WTC11 (cell line): Measurements from ENCODE around the gene ZSWIM9.

Experiments used
- ATF3 ChIP-seq: sonication (generic); formaldehyde crosslinking; conservative IDR thresholded peaks from 2 replicates; pipeline ENCODE4 v1.8.1; 2022; ENCODE audit warnings: mild to moderate bottlenecking, missing genetic modification reagents
- E2F1 ChIP-seq: sonication (generic); formaldehyde crosslinking; IDR thresholded peaks from 2 replicates; pipeline ENCODE4 v1.8.0; 2022; ENCODE audit warnings: mild to moderate bottlenecking, missing genetic modification reagents
- NR1H2 ChIP-seq: sonication (generic); formaldehyde crosslinking; IDR thresholded peaks from 2 replicates; pipeline ENCODE4 v1.9.0; 2021; ENCODE audit warnings: mild to moderate bottlenecking, moderate library complexity, missing genetic modification reagents
- TCF7 ChIP-seq: sonication (generic); formaldehyde crosslinking; IDR thresholded peaks from 2 replicates; pipeline ENCODE4 v1.8.0; 2022; ENCODE audit warnings: mild to moderate bottlenecking, low read depth, missing genetic modification reagents, moderate library complexity
- ZNF317 ChIP-seq: sonication (generic); formaldehyde crosslinking; IDR thresholded peaks from 2 replicates; pipeline ENCODE4 v1.8.1; 2023; ENCODE audit warnings: low read depth, mild to moderate bottlenecking, moderate library complexity, missing genetic modification reagents, borderline replicate concordance
- TF ChIP-seq, protein P1 (sequence below): fragments of 200-600 bp; IDR thresholded peaks from 2 replicates; pipeline ENCODE4 v1.8.0; 2022; ENCODE audit warnings: antibody characterized with exemption

- TF ChIP-seq ZNF317 (CRISPR knock-in tag) = no peak
- TF ChIP-seq, protein P1, sequence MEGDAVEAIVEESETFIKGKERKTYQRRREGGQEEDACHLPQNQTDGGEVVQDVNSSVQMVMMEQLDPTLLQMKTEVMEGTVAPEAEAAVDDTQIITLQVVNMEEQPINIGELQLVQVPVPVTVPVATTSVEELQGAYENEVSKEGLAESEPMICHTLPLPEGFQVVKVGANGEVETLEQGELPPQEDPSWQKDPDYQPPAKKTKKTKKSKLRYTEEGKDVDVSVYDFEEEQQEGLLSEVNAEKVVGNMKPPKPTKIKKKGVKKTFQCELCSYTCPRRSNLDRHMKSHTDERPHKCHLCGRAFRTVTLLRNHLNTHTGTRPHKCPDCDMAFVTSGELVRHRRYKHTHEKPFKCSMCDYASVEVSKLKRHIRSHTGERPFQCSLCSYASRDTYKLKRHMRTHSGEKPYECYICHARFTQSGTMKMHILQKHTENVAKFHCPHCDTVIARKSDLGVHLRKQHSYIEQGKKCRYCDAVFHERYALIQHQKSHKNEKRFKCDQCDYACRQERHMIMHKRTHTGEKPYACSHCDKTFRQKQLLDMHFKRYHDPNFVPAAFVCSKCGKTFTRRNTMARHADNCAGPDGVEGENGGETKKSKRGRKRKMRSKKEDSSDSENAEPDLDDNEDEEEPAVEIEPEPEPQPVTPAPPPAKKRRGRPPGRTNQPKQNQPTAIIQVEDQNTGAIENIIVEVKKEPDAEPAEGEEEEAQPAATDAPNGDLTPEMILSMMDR = no peak
- no peak for TF ChIP-seq NR1H2 (CRISPR knock-in tag)
- TF ChIP-seq ATF3 = no peak
- TF ChIP-seq E2F1 (CRISPR knock-in tag) = no peak
- TF ChIP-seq TCF7 (CRISPR knock-in tag) = no peak
These were observed 22.3 kb downstream of the ZSWIM9 start for GRCh38 chr19:48192750-48193149.
